ENCODE measurements around the gene MFSD12.
A peak's percentile ranks its signal among the peaks of the same experiment; 100 is the strongest.

Gene MFSD12

DNA sequence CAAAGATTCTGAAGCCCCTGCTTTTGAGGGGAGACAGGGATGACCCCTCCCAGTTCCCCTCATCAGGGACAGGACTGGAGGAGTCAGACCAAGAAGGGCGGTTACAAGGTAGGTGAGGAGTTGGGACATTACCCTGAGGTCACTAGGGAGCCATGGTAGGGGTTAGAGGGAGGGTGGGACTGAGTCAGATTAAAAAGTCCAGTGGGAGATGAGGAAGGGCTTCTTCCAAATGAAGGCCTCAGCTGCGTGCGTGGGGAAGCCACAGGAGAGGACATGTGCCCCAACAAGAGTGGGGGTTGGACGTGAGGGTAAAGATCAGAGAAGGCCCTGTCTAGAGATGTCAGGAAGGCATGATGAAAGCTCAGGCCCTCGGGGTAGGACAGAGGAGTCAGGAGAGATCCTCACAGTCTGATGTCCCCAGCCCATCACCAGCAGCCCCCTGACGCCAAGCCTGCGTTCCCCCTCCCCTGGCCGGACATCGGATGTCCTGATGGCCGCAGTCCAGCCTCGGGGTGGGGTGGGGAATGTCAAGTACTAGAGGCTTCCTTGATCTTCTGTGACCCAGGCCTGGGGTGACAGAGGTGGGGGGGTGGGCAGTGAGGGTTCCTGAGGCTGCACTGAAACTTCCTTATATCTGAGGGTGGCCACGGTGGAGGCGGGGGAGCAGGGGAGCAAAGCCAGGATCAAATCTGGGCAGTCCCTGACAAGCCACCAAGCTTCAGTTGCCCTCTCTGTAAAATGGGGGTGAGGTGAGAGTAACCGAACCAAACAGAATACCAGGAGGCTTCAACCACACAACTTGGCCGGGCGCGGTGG is 6.5 kb upstream of the MFSD12 start:
- no peak for DNase-seq (ENCODE audit: low read depth in 1 of 2, low spot score in 1 of 2)
- no peak for TF ChIP-seq JUND (IDR thresholded peaks at IDR 0.05; ENCODE audit: low read depth)
- in situ Hi-C loops (cut with HindIII; ENCODE audit: low pct_unique_long_range_greater_than_20kb, low sequenced_read_pairs): no loop called here

DNA sequence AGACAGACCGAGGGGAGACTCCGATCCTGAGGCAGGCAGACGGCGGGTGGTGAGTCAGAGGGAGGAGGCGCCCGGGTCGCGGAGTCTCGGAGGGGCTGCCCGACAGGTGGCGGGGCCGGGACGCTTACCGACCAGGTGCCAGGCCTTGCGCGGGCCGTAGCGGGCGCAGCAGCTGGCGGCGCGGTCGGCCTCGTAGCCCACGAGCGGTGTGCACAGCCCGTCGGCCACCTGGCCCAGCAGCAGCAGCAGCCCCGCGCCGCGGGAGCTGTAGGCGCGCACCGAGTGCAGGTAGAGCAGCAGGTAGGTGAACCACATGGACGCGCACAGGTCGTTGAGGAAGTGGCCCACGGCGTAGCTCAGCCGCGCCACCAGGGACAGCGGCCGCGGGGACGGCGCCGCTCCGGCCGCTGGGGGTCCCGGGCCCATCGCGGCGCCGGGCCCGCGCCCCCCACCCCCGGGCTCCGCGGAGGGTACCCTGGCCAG is 367 bp downstream of the MFSD12 start:
- no peak for TF ChIP-seq JUND (IDR thresholded peaks at IDR 0.05; ENCODE audit: low read depth)
- in situ Hi-C loops (cut with HindIII; ENCODE audit: low pct_unique_long_range_greater_than_20kb, low sequenced_read_pairs): no loop called here
- DNase-seq (ENCODE audit: low read depth in 1 of 2, low spot score in 1 of 2): peak; percentile 42 to 45

DNA sequence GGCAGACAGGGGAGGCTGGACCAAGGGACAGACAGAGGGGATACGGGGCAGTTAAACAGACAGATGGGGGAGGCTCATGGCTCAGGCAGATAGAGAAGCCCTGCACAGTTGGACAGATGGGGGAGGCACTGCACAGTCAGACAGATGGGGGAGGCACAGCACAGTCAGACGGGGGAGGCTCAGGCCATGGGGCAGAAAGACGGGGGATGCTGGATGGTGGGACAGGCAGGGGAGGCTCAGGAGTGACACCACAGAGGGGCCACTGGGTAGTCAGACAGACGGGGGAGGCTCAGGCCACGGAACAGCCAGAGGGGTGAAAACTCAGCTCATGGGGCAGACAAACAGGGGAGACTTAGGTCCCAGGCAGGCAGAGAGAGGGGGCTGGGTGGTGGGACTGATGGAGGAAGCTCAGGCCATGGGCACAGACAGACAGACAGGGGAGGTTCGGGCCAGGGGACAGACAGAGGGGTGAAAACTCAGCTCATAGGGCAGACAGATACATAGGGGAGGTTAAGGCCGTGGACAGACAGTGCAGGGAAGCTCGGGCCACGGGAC is 886 bp downstream of the MFSD12 start:
- in situ Hi-C loops (cut with HindIII; ENCODE audit: low pct_unique_long_range_greater_than_20kb, low sequenced_read_pairs): no loop called here
- no peak for DNase-seq (ENCODE audit: low read depth in 1 of 2, low spot score in 1 of 2)
- no peak for TF ChIP-seq JUND (IDR thresholded peaks at IDR 0.05; ENCODE audit: low read depth)

DNA sequence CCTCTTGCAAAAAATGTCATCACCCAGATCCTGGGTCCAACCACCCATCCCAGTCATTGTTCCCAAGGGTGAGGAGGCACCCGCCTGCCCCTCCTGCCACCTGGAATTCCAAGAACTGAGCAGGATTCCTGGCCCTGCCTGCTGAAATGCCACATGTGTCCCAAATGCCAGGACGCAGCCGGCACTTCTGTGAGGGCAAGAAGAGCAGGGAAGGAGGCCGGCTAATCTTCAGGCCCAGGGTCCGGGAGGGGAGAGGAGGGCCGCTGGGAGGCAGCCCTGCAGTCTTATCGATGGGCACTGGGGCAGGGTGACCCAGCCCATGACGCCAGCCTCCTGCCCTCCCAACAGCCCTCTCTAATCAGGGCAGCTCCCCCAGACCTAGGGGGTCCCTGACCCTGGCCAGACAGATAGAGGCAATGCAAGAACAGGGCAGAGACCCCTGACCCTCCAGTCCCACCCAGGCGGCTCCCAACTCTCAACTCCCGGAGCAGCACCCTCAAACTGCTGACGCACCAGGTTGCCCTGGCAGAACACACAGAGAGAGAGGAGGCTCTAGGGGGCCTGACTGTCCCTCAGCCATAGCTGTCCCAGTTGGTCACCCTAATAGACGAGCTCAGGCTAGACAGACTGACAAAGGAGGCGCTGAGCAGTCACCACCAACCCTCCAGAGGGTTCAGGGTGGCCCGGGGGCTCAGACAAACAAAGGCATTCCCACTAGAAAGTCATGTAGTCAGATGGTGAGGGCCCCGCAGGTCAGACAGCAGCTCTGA is 1.5 kb downstream of the MFSD12 start:
- no peak for TF ChIP-seq JUND (IDR thresholded peaks at IDR 0.05; ENCODE audit: low read depth)
- no peak for DNase-seq (ENCODE audit: low read depth in 1 of 2, low spot score in 1 of 2)
- in situ Hi-C loops (cut with HindIII; ENCODE audit: low pct_unique_long_range_greater_than_20kb, low sequenced_read_pairs): no loop called here

DNA sequence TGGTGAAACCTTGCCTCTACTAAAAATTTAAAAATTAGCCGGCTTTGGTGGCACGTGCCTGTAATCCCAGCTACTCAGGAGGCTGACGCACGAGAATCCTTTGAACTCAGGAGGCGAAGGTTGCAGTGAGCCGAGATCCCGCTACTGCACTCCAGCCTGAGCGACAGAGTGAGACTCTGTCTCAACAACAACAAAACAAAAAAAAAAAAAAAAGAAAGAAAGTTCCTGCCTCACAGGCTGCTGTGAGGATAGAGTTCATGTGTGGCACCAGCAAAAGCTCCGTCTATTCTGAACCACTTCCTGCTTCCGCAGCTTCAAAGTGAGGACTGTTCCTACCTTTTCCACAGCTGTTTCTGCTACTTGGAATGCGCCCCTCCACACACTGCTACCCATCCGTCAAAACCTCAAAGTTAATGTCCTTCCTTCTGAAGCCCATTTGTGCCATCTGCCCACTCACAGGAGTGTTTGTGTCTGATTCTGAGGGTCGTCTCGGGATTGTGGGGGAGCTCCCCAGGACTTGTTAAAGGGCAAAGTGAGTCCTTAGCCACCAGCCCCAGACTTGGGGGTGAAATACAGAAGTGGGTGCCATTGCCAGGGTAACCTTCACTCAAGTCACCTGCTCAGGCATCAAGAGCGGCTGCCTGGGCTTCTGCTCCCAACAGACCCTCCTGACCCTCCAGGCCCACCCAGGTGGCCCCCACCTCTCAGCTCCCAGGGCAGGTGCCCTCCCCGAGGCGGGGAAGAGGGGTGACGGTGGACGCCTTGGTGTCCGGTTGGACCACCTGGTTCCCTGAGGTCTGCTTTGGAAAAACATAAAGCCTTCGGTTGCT is 2.9 kb downstream of the MFSD12 start:
- in situ Hi-C loops (cut with HindIII; ENCODE audit: low pct_unique_long_range_greater_than_20kb, low sequenced_read_pairs): no loop called here
- TF ChIP-seq JUND (IDR thresholded peaks at IDR 0.05; ENCODE audit: low read depth): no peak
- DNase-seq (ENCODE audit: low read depth in 1 of 2, low spot score in 1 of 2): no peak

DNA sequence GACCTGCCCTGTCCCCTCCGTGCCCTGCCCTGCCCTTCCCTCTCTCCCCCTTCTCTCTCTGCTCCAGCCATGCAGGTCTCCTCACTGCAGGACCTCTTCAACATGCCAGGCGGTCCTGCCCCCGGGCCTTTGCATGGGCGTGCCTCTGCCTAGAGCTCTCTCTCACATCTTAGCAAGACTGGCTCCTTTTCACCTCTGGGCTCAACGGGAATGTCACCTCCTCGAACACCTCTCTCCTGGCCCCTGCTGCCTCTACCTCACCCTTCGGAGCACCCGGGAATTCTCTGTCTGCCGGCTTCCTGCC is 5.6 kb downstream of the MFSD12 start:
- in situ Hi-C loops (cut with HindIII; ENCODE audit: low pct_unique_long_range_greater_than_20kb, low sequenced_read_pairs): no loop called here
- no peak for TF ChIP-seq JUND (IDR thresholded peaks at IDR 0.05; ENCODE audit: low read depth)
- DNase-seq (ENCODE audit: low read depth in 1 of 2, low spot score in 1 of 2): no peak

DNA sequence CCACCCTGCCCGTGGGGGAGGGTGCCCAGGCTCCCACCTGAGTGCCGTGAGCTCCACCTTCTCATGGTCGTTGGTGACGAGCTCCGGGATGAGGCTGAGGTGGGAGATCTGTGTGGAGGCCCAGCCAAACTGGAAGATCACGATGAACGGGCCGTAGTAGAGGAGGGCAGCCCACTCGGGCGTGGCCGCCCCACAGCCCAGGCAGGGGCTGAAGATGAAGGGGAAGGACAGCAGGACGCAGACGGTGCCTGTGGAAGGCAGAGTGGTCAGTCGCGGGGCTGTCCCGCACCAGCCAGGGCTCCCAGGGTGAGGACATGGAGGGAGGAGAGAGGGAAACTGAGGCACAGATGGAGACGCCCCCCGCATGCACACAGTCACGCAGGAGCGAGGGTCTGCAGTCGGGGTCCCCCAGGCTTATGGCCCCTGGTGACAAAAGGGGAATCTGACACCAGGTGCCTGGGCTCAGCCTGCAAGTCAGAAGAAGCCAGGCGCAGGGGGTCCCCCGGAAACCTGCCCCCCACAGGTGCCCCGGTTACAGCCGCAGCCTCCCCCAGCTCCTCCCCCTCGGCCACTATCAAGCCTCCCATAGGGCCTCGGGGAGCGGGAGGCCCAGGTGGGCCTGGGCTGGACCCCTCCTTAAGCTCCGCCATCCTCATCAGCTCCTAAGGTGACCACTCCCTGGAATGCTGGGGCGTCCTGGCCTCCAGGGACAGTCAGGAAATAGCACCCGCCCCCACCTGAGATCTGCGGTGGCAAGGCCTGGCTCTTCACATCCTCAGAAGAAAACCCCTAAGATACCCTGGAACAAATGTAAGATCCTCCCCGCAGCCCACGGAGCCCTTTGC is 6.2 kb downstream of the MFSD12 start:
- in situ Hi-C loops (cut with HindIII; ENCODE audit: low pct_unique_long_range_greater_than_20kb, low sequenced_read_pairs): no loop called here
- no peak for DNase-seq (ENCODE audit: low read depth in 1 of 2, low spot score in 1 of 2)
- TF ChIP-seq JUND (IDR thresholded peaks at IDR 0.05; ENCODE audit: low read depth): no peak

DNA sequence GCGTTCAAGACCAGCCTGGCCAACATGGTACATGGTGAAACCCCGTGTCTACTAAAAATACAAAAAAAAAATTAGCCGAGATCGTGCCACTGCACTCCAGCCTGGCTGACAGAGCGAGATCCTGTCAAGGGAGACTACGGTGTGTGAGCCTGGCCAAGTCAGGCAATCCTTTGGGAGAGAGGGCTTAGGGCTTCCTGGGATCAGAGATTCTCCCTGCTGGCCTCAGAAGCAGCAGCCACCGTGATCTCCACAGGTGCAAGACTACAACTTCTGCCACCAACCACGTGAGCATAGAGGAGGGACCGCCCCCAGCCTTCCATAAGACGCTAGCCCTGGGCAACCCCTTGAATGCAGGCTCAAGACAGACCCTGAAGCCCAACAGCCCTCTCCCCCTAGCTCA is 7.6 kb downstream of the MFSD12 start:
- in situ Hi-C loops (cut with HindIII; ENCODE audit: low pct_unique_long_range_greater_than_20kb, low sequenced_read_pairs): no loop called here
- no peak for TF ChIP-seq JUND (IDR thresholded peaks at IDR 0.05; ENCODE audit: low read depth)
- DNase-seq (ENCODE audit: low read depth in 1 of 2, low spot score in 1 of 2): no peak

DNA sequence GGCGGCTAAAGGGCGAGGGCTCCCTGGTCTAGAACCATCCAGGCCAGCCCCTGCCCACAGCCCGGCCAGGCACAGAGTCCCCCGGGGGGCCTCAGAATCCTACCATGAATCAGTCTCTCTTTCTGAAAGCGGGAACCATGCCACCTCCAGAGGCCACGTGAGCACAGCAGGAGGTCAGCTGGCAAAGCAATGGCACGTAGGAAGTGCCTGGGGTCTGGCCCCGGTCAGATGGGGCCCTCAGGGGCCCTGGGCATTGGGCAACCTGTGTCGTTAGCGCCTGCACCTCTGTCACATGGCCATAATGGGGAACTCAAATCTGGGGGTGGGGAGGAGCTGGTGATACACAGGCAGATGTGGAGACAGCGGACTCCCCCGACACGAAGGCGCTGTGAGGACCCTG is 8.8 kb downstream of the MFSD12 start:
- no peak for DNase-seq (ENCODE audit: low read depth in 1 of 2, low spot score in 1 of 2)
- no peak for TF ChIP-seq JUND (IDR thresholded peaks at IDR 0.05; ENCODE audit: low read depth)
- in situ Hi-C loops (cut with HindIII; ENCODE audit: low pct_unique_long_range_greater_than_20kb, low sequenced_read_pairs): no loop called here

DNA sequence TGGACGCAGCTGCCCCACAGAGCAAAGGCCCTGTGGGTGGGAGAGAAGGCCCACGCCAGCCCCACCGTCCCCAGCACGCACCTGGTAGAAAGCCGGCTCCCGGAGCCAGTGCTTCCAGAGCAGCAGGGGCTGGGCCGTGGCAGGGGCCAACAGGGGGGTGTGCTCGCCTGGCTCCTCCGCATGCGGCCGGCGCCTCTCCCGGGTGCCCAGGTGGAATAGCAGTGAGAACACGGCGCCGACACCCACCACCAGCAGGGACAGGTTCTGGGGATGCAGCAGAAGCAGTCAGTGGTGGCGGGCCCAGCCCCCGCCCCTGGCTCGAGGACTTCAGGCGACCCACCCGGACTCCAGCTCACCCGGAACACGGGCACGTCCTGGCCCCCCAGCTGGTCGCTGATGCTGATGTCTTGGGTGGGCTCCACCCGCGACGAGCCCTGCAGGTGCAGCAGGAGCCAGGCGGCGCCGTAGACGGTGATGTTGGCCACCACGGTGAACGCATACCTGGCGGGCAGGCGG is 9.6 kb downstream of the MFSD12 start:
- in situ Hi-C loops (cut with HindIII; ENCODE audit: low pct_unique_long_range_greater_than_20kb, low sequenced_read_pairs): no loop called here

DNA sequence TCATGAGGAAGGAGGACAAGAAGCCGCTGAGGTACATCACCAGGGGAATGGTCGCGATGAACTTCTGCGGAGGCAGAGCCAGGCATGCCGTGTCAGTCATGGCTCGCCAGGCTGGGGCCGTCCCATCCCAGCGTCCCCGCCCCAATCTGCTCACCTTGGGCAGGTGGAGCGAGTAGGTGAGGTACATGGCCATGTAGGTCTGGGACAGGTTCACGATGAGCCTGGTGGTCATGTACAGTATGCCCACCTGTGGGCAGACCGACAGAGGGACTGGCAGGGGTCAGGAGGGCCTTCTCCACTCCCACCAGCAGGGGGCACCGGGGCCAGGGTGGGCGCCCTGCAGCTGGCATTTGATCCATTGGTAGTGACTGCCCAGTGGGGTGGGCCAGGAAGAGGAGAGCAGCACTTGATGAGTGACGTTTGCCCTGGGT is 10.1 kb downstream of the MFSD12 start:
- in situ Hi-C loops (cut with HindIII; ENCODE audit: low pct_unique_long_range_greater_than_20kb, low sequenced_read_pairs): no loop called here
- no peak for DNase-seq (ENCODE audit: low read depth in 1 of 2, low spot score in 1 of 2)

More for the DNA sequence above, 9.6 kb downstream of the MFSD12 start:
- TF ChIP-seq JUND (IDR thresholded peaks at IDR 0.05; ENCODE audit: low read depth): no peak
- DNase-seq (ENCODE audit: low read depth in 1 of 2, low spot score in 1 of 2): no peak

More for the DNA sequence above, 10.1 kb downstream of the MFSD12 start:
- no peak for TF ChIP-seq JUND (IDR thresholded peaks at IDR 0.05; ENCODE audit: low read depth)
